ENCODE results near the gene SLIT3. TPM values are rescaled to one million over a fixed set of nuclear protein-coding genes. Genes with fewer than 3 reads are reported as not detected.
A peak's percentile ranks its signal among the peaks of the same experiment; 100 is the strongest.

Gene SLIT3
- total and polyA plus RNA-seq, 2 experiments from 2014 or later = 58.4 to 96.7 TPM

GRCh38 chr5:169013846-169014245, 287.1 kb downstream of the SLIT3 start:
- Histone ChIP-seq H3K27me3 (no peaks in the 10 kb centered on the region), H4K20me1 (ENCODE audit: insufficient read depth, poor library complexity, severe bottlenecking) (no peaks in the 10 kb centered on the region), H3K27ac (peak overlapping the region; percentile 56), H3K4me1 (ENCODE audit: insufficient read depth) (peaks cover 29% of the 10 kb centered on the region), H3K4me2 (no peak overlapping the region), H3K79me2 (peaks cover 2% of the 10 kb centered on the region), H3K9me3 (ENCODE audit: low read depth) (no peaks in the 10 kb centered on the region), H3K9me2 (replicated peaks; ENCODE audit: insufficient read depth) (no peaks in the 10 kb centered on the region), H2AFZ (no peak overlapping the region), H3K36me3 (replicated peaks; ENCODE audit: insufficient read depth, low read depth) (no peaks in the 10 kb centered on the region), H3K4me3 (no peak overlapping the region)
- peak; percentile 39 for DNase-seq (ENCODE audit: low spot score)
- WGBS (ENCODE audit: low lambda C conversion rate, missing lambda C conversion rate) = 38% methylated on average over 1 of the region's 1 CpG
- TF ChIP-seq CTCF (IDR thresholded peaks at IDR 0.05; ENCODE audit: poor library complexity) = no peak

GRCh38 chr5:169013208-169013728, 287.7 kb downstream of the SLIT3 start:
- no peak overlapping the region for H3K4me3 ChIP-seq
- TF ChIP-seq EZH2 (IDR thresholded peaks at IDR 0.05; ENCODE audit: borderline replicate concordance) (no peak), EZH2phosphoT487 (IDR thresholded peaks at IDR 0.05; ENCODE audit: low read depth, severe bottlenecking, unreplicated experiment) (no peak), CTCF (IDR thresholded peaks at IDR 0.05; ENCODE audit: poor library complexity) (no peak)

DNA sequence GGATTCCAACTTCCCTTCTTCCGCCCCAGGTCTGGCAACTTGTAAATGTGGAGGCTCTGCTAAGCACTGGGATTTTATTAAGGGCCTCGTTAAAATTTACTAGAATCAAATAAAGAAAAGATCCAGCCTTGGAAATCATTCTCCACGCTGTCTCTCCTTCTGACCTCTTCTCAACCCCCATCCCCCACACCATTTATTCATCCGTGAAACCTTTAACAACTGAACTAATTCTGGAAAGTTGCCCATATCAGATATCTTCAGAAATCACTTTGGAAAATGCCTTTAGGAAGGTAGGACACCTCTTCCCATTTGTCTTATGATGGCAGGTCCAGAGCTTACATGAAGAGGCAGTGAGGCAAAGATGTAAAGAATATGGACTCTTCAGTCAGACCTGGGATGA, 288.5 kb downstream of the SLIT3 start:
- 43% methylated on average over 4 of the region's 4 CpGs for WGBS (ENCODE audit: low lambda C conversion rate, missing lambda C conversion rate)

More at GRCh38 chr5:169013208-169013728, 287.7 kb downstream of the SLIT3 start:
- Histone ChIP-seq H3K4me2 (no peak overlapping the region), H3K79me2 (peaks cover 2% of the 10 kb centered on the region), H3K36me3 (replicated peaks; ENCODE audit: insufficient read depth, low read depth) (no peaks in the 10 kb centered on the region), H3K4me1 (ENCODE audit: insufficient read depth) (peaks cover 29% of the 10 kb centered on the region), H2AFZ (no peak overlapping the region), H4K20me1 (ENCODE audit: insufficient read depth, poor library complexity, severe bottlenecking) (no peaks in the 10 kb centered on the region), H3K9me3 (ENCODE audit: low read depth) (no peaks in the 10 kb centered on the region), H3K27ac (peak overlapping the region; percentile 4), H3K27me3 (no peaks in the 10 kb centered on the region), H3K9me2 (replicated peaks; ENCODE audit: insufficient read depth) (no peaks in the 10 kb centered on the region)
- DNase-seq (ENCODE audit: low spot score) = no peak
- 66% methylated on average over 12 of the region's 12 CpGs for WGBS (ENCODE audit: low lambda C conversion rate, missing lambda C conversion rate)

More for the DNA sequence above, 288.5 kb downstream of the SLIT3 start:
- H3K4me3 ChIP-seq = no peak overlapping the region
- TF ChIP-seq EZH2phosphoT487 (IDR thresholded peaks at IDR 0.05; ENCODE audit: low read depth, severe bottlenecking, unreplicated experiment) (no peak), EZH2 (IDR thresholded peaks at IDR 0.05; ENCODE audit: borderline replicate concordance) (no peak), CTCF (IDR thresholded peaks at IDR 0.05; ENCODE audit: poor library complexity) (no peak)
- H3K27me3 ChIP-seq = no peaks in the 10 kb centered on the region
- peaks cover 29% of the 10 kb centered on the region for H3K4me1 ChIP-seq (ENCODE audit: insufficient read depth)
- H3K4me2 ChIP-seq = no peak overlapping the region
- no peaks in the 10 kb centered on the region for H3K36me3 ChIP-seq (replicated peaks; ENCODE audit: insufficient read depth, low read depth)
- H3K9me2 ChIP-seq (replicated peaks; ENCODE audit: insufficient read depth) = no peaks in the 10 kb centered on the region
- DNase-seq (ENCODE audit: low spot score) = no peak
- H3K27ac ChIP-seq = no peak overlapping the region
- no peak overlapping the region for H2AFZ ChIP-seq
- H4K20me1 ChIP-seq (ENCODE audit: insufficient read depth, poor library complexity, severe bottlenecking) = no peaks in the 10 kb centered on the region
- H3K79me2 ChIP-seq = peaks cover 2% of the 10 kb centered on the region
- H3K9me3 ChIP-seq (ENCODE audit: low read depth) = no peaks in the 10 kb centered on the region
